Measurements from ENCODE around the gene PNPLA2.

PNPLA2 gene

GRCh38 chr11:869399-870126 lies 50.8 kb downstream of the PNPLA2 start:
- in situ Hi-C loops (cut with HindIII; ENCODE audit: low sequenced_read_pairs), result no loop called here

GRCh38 chr11:870127-870413 lies 51.4 kb downstream of the PNPLA2 start:
- in situ Hi-C loops (cut with HindIII; ENCODE audit: low sequenced_read_pairs), result no loop called here

GRCh38 chr11:870418-870817 lies 51.7 kb downstream of the PNPLA2 start:
- in situ Hi-C loops (cut with HindIII; ENCODE audit: low sequenced_read_pairs), result no loop called here

GRCh38 chr11:871472-871871 lies 52.8 kb downstream of the PNPLA2 start:
- in situ Hi-C loops (cut with HindIII; ENCODE audit: low sequenced_read_pairs), result no loop called here

GRCh38 chr11:872799-873198 lies 54.1 kb downstream of the PNPLA2 start:
- in situ Hi-C loops (cut with HindIII; ENCODE audit: low sequenced_read_pairs), result no loop called here

- in situ Hi-C loops (cut with HindIII; ENCODE audit: low sequenced_read_pairs), result no loop called here
Measured at GRCh38 chr11:873706-874105, 55.0 kb downstream of the PNPLA2 start.

Measured in endothelial cell of hepatic sinusoid (primary cell).